Fibroblast of mammary gland (primary cell): ENCODE results near the gene BOK.
"Not testable (repeated sequence)": the region's sequence is repeated elsewhere in the genome, so short reads cannot be mapped to it uniquely, and the experiment has no call there.

ENCODE experiments used
- DNase-seq: peaks from one replicate; pipeline ENCODE4 v3.0.0-alpha.2; 2010; ENCODE audit warnings: low read depth
- H3K4me3 ChIP-seq: 2 replicates; pipeline ENCODE4 v1.5.1; 2011; ENCODE audit warnings: low read depth, mild to moderate bottlenecking, low read length, moderate library complexity; ENCODE audit not compliant: control insufficient read depth
- TF ChIP-seq, protein P1 (sequence below): conservative IDR thresholded peaks from 2 replicates; pipeline ENCODE4 v1.5.1; 2011; ENCODE audit warnings: low read depth, low read length, inconsistent platforms; ENCODE audit not compliant: control insufficient read depth, insufficient read depth

The BOK gene

GRCh38 chr2:241563571-241563980, 5.0 kb downstream of the BOK start:
- no peak overlapping the region for H3K4me3 ChIP-seq
- DNase-seq = no peak
- TF ChIP-seq, protein P1, sequence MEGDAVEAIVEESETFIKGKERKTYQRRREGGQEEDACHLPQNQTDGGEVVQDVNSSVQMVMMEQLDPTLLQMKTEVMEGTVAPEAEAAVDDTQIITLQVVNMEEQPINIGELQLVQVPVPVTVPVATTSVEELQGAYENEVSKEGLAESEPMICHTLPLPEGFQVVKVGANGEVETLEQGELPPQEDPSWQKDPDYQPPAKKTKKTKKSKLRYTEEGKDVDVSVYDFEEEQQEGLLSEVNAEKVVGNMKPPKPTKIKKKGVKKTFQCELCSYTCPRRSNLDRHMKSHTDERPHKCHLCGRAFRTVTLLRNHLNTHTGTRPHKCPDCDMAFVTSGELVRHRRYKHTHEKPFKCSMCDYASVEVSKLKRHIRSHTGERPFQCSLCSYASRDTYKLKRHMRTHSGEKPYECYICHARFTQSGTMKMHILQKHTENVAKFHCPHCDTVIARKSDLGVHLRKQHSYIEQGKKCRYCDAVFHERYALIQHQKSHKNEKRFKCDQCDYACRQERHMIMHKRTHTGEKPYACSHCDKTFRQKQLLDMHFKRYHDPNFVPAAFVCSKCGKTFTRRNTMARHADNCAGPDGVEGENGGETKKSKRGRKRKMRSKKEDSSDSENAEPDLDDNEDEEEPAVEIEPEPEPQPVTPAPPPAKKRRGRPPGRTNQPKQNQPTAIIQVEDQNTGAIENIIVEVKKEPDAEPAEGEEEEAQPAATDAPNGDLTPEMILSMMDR = no peak

- no peak overlapping the region for H3K4me3 ChIP-seq
- TF ChIP-seq, protein P1 = no peak
- no peak for DNase-seq
Measured at GRCh38 chr2:241563981-241564595, 5.5 kb downstream of the BOK start.

- H3K4me3 ChIP-seq = no peak overlapping the region
- TF ChIP-seq, protein P1 = no peak
- DNase-seq = no peak
Measured at GRCh38 chr2:241564596-241565410, 6.3 kb downstream of the BOK start.

- TF ChIP-seq, protein P1 = no peak
- DNase-seq = no peak
- H3K4me3 ChIP-seq = no peak overlapping the region
Measured at GRCh38 chr2:241565411-241565810, 6.9 kb downstream of the BOK start.

GRCh38 chr2:241566021-241566420, 7.5 kb downstream of the BOK start:
- H3K4me3 ChIP-seq, DNase-seq: not testable (repeated sequence)

GRCh38 chr2:241566468-241566867, 7.9 kb downstream of the BOK start:
- TF ChIP-seq, protein P1 = no peak
- DNase-seq = no peak
- no peak overlapping the region for H3K4me3 ChIP-seq

- H3K4me3 ChIP-seq, DNase-seq: not testable (repeated sequence)
Measured at GRCh38 chr2:241567266-241567665, 8.7 kb downstream of the BOK start.
